PC-3 (cell line): ENCODE data around the gene CETN2. TPM values are rescaled to one million over a fixed set of nuclear protein-coding genes. Genes with fewer than 3 reads are reported as not detected.

Experiments
- ATAC-seq: fragments of 200-7000 bp; cut with Tn5 transposase; 2 replicates; pipeline ENCODE4 v1.9.1; 2020; ENCODE audit warnings: mild to moderate bottlenecking, moderate library complexity
- BruUV-seq: library from RNA; stranded (reverse); fragments of 400-500 nt; replicated peaks from 2 replicates; lab custom pipeline; 2021; lab: Mats Ljungman, UMichigan
- CTCF ChIA-PET: fragments of 300-600 bp; sonication (Branson Sonifier 250); formaldehyde crosslinking; loops from one replicate; lab custom pipeline; 2022; ENCODE audit warnings: antibody characterized with exemption; lab: Charles Lee
- POLR2A ChIA-PET: fragments of 300-600 bp; sonication (Branson Sonifier 250); formaldehyde crosslinking; loops from one replicate; lab custom pipeline; 2022; ENCODE audit warnings: antibody characterized with exemption; ENCODE audit not compliant: unreplicated experiment; lab: Charles Lee
- DNase-seq: peaks from one replicate; pipeline ENCODE4 v3.0.0-alpha.2; 2015
- H2AFZ ChIP-seq: fragments of 300-600 bp; sonication (generic); 2 replicates; pipeline ENCODE4 v1.6.0; 2016; ENCODE audit warnings: antibody characterized with exemption, low read length
- H3F3A ChIP-seq: fragments of 300-600 bp; sonication (generic); one replicate; pipeline ENCODE4 v1.6.0; 2017; ENCODE audit warnings: antibody characterized with exemption, low read length, control low read depth, mild to moderate bottlenecking; ENCODE audit not compliant: unreplicated experiment
- H3K27ac ChIP-seq: fragments of 300-600 bp; sonication (generic); 2 replicates; pipeline ENCODE4 v1.5.1; 2016; ENCODE audit warnings: mild to moderate bottlenecking, low read length
- H3K27me3 ChIP-seq: fragments of 300-600 bp; sonication (generic); 2 replicates; pipeline ENCODE4 v1.6.1; 2016; ENCODE audit warnings: low read length, mixed read lengths
- H3K36me3 ChIP-seq: fragments of 300-600 bp; sonication (generic); 2 replicates; pipeline ENCODE4 v1.6.1; 2016; ENCODE audit warnings: low read depth, mixed run types, low read length, mixed read lengths
- H3K4me1 ChIP-seq: fragments of 300-600 bp; sonication (generic); 2 replicates; pipeline ENCODE4 v1.5.1; 2016; ENCODE audit warnings: low read length; ENCODE audit not compliant: insufficient read depth
- H3K4me2 ChIP-seq: fragments of 300-600 bp; sonication (generic); 2 replicates; pipeline ENCODE4 v1.6.0; 2016; ENCODE audit warnings: low read length
- H3K4me3 ChIP-seq: fragments of 300-600 bp; sonication (generic); 2 replicates; pipeline ENCODE4 v1.5.1; 2016; ENCODE audit warnings: mild to moderate bottlenecking, low read length, mixed read lengths
- H3K79me2 ChIP-seq: fragments of 300-600 bp; sonication (generic); 2 replicates; pipeline ENCODE4 v1.6.1; 2017; ENCODE audit warnings: low read length, mixed read lengths
- H3K9ac ChIP-seq: fragments of 300-600 bp; sonication (generic); 2 replicates; pipeline ENCODE4 v1.6.0; 2016; ENCODE audit warnings: mild to moderate bottlenecking, low read length
- H3K9me2 ChIP-seq: fragments of 300-600 bp; sonication (generic); replicated peaks from 2 replicates; pipeline ENCODE4 v1.6.1; 2016; ENCODE audit warnings: mixed run types, low read length, mixed read lengths
- H3K9me3 ChIP-seq: fragments of 300-600 bp; sonication (generic); 2 replicates; pipeline ENCODE4 v1.6.1; 2016; ENCODE audit warnings: low read length, mixed read lengths
- H4K20me1 ChIP-seq: fragments of 300-600 bp; sonication (generic); 2 replicates; pipeline ENCODE4 v1.6.1; 2016; ENCODE audit warnings: low read length, mixed read lengths
- CTCF ChIP-seq: fragments of 300-600 bp; sonication (generic); conservative IDR thresholded peaks from 2 replicates; pipeline ENCODE4 v1.5.1; 2017; ENCODE audit warnings: antibody characterized with exemption, low read depth, mild to moderate bottlenecking, low read length
- EZH2 ChIP-seq: fragments of 300-600 bp; sonication (generic); IDR thresholded peaks from one replicate; pipeline ENCODE4 v1.6.1; 2017; ENCODE audit warnings: antibody characterized with exemption, mild to moderate bottlenecking, low read length; ENCODE audit not compliant: unreplicated experiment
- EZH2phosphoT487 ChIP-seq: fragments of 300-600 bp; sonication (generic); IDR thresholded peaks from 2 replicates; pipeline ENCODE4 v1.6.1; 2018; ENCODE audit warnings: mild to moderate bottlenecking, antibody characterized with exemption, low read length, borderline replicate concordance
- intact Hi-C: fragments of 100-400 bp; cut with micrococcal nuclease; formaldehyde crosslinking; loops from 2 replicates; pipeline ENCODE4 v1.9.0; 2023
- total RNA-seq: library from RNA; depleted of rRNA; stranded (reverse); fragments of >200 nt; gene quantifications from 2 replicates; pipeline ENCODE4 v1.2.3, GENCODE V29; 2014

The CETN2 gene
- total RNA-seq, 1 experiment from 2014 or later, result 40.9 TPM

GRCh38 chrX:152865232-152865920 is 34.8 kb upstream of the CETN2 start:
- POLR2A ChIA-PET, result no interaction called here
- TF ChIP-seq CTCF (no peak), EZH2phosphoT487 (no peak), EZH2 (no peak)
- H3K9me3 ChIP-seq, result no peaks in the 10 kb centered on the region

GRCh38 chrX:152861826-152862225 is 31.3 kb upstream of the CETN2 start:
- Histone ChIP-seq H3K79me2 (no peaks in the 10 kb centered on the region), H3K9me2 (no peaks in the 10 kb centered on the region), H3K27ac (no peak overlapping the region), H3K9ac (no peak overlapping the region), H3F3A (no peaks in the 10 kb centered on the region), H3K36me3 (peaks cover 12% of the 10 kb centered on the region; the same call in 1 of the 2 replicates), H3K9me3 (no peaks in the 10 kb centered on the region), H3K4me3 (no peak overlapping the region), H3K27me3 (no peaks in the 10 kb centered on the region), H3K4me2 (no peak overlapping the region), H4K20me1 (no peaks in the 10 kb centered on the region), H3K4me1 (peaks cover 12% of the 10 kb centered on the region), H2AFZ (no peak overlapping the region)
- POLR2A ChIA-PET, result interaction anchor here (0.7 kb wide), 1 partner anchor 11 kb away, joined by 5 read pairs; no protein-coding TSS in a partner anchor
- intact Hi-C loops, result no loop called here
- BruUV-seq, result no TSS peak
- CTCF ChIA-PET, result no interaction called here
- TF ChIP-seq CTCF (no peak), EZH2phosphoT487 (no peak), EZH2 (no peak)
- no peak for DNase-seq
- no peak for ATAC-seq

More at GRCh38 chrX:152865232-152865920, 34.8 kb upstream of the CETN2 start:
- Histone ChIP-seq H3K27ac (no peak overlapping the region), H3F3A (no peaks in the 10 kb centered on the region), H3K36me3 (peaks cover 5% of the 10 kb centered on the region; the same call in 1 of the 2 replicates), H4K20me1 (no peaks in the 10 kb centered on the region), H3K9ac (no peak overlapping the region), H3K4me1 (peaks cover 12% of the 10 kb centered on the region), H3K27me3 (no peaks in the 10 kb centered on the region), H3K4me3 (no peak overlapping the region), H3K9me2 (no peaks in the 10 kb centered on the region), H3K4me2 (no peak overlapping the region), H2AFZ (no peak overlapping the region), H3K79me2 (no peaks in the 10 kb centered on the region)
- DNase-seq (no peak), ATAC-seq (no peak)
- intact Hi-C loops, result no loop called here
- CTCF ChIA-PET, result no interaction called here
- BruUV-seq, result no TSS peak

- H3K4me3 ChIP-seq, result no peak overlapping the region
- no peak for TF ChIP-seq EZH2phosphoT487
- no peak overlapping the region for H2AFZ ChIP-seq
- H3K9ac ChIP-seq, result no peak overlapping the region
- ATAC-seq (no peak), DNase-seq (peak; percentile 51)
- POLR2A ChIA-PET, result interaction anchor here (0.7 kb wide), 1 partner anchor 12 kb away, joined by 5 read pairs; no protein-coding TSS in a partner anchor
- H3K36me3 ChIP-seq, result peaks cover 12% of the 10 kb centered on the region; the same call in 1 of the 2 replicates
- H3K4me1 ChIP-seq, result peaks cover 12% of the 10 kb centered on the region
- no TSS peak for BruUV-seq
- H3K27me3 ChIP-seq, result no peaks in the 10 kb centered on the region
- peak overlapping the region; percentile 4; the same call in 1 of the 2 replicates for H3K4me2 ChIP-seq
- H4K20me1 ChIP-seq, result no peaks in the 10 kb centered on the region
- H3K9me3 ChIP-seq, result no peaks in the 10 kb centered on the region
- H3K27ac ChIP-seq, result no peak overlapping the region
- no peaks in the 10 kb centered on the region for H3F3A ChIP-seq
- H3K79me2 ChIP-seq, result no peaks in the 10 kb centered on the region
- H3K9me2 ChIP-seq, result no peaks in the 10 kb centered on the region
- CTCF ChIA-PET, result no interaction called here
- intact Hi-C loops, result no loop called here
These were observed 30.6 kb upstream of the CETN2 start for GRCh38 chrX:152861116-152861515.
